BJ (cell line): Measurements from ENCODE around the gene DMD. TPM values are rescaled to one million over a fixed set of nuclear protein-coding genes. Genes with fewer than 3 reads are reported as not detected.

Source experiments
- CTCF ChIA-PET: fragments of 350-600 bp; formaldehyde crosslinking; extraction: SDS; loops from one replicate; lab custom pipeline; 2021; ENCODE audit warnings: antibody characterized with exemption, inconsistent platforms; lab: Yijun Ruan, JAX
- POLR2A ChIA-PET: fragments of 300-600 bp; sonication (Branson Sonifier 250); formaldehyde crosslinking; extraction: SDS; loops from one replicate; lab custom pipeline; 2021; ENCODE audit warnings: antibody characterized with exemption; lab: Charles Lee
- DNase-seq: peaks from one replicate; pipeline ENCODE4 v3.0.0-alpha.2; 2011; ENCODE audit warnings: low read depth
- H3K27me3 ChIP-seq: 2 replicates; pipeline ENCODE4 v1.6.0; 2011; ENCODE audit warnings: low read length; ENCODE audit not compliant: control insufficient read depth, insufficient read depth
- H3K36me3 ChIP-seq: 2 replicates; pipeline ENCODE4 v1.5.1; 2011; ENCODE audit warnings: low read length; ENCODE audit not compliant: control insufficient read depth, insufficient read depth
- H3K4me3 ChIP-seq: 2 replicates; pipeline ENCODE4 v1.5.1; 2011; ENCODE audit warnings: low read depth, mild to moderate bottlenecking, control low read depth, low read length
- CTCF ChIP-seq: IDR thresholded peaks from 2 replicates; pipeline ENCODE4 v1.5.1; 2011; ENCODE audit warnings: low read depth, mild to moderate bottlenecking, control low read depth, inconsistent platforms, low read length, moderate library complexity; ENCODE audit not compliant: insufficient read depth
- polyA plus RNA-seq: library from polyadenylated mRNA; depleted of rRNA; stranded (reverse); fragments of >200 nt; gene quantifications from 2 replicates; pipeline ENCODE4 v1.2.3, GENCODE V29; 2011

Gene DMD
- polyA plus RNA-seq, 1 experiment, result 12.5 TPM

DNA sequence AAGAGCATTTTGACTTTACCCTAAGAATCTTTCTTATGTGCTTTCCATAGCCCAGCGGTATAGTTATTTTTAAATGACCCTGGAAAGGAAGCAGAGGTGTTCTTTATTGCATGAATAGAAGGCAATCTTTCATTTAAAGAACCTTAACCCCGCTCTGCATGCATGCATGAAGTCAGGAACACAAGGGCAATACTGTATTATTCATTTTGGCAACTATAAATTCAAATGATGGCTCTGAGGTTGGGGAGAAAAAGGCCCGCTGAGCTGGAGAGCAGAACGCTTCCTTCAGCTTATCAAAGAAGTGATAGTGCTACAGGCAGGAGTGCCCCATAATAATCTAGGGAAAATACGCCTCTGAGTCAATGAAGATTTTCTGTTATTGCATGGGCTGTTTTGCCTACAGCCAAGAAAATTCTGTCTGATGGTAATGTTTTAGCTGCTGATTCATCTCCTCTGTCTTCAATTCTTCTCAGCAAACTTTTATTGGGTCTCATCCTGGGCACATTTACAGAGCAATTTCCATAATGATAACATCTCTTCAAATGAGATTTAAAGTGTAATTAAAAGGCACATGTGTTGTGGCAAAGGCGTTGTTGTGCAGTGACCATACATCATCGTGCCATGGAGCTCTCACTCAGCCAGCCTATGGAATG lies 1687.3 kb downstream of the DMD start:
- H3K27me3 ChIP-seq, result no peaks in the 10 kb centered on the region
- no peak for TF ChIP-seq CTCF
- H3K36me3 ChIP-seq, result no peaks in the 10 kb centered on the region
- DNase-seq, result no peak
- CTCF ChIA-PET, result interaction anchor here (1.0 kb wide), 1 partner anchor 72 kb away, joined by 3 read pairs; no protein-coding TSS in a partner anchor
- H3K4me3 ChIP-seq, result no peak overlapping the region
- POLR2A ChIA-PET, result no interaction called here

DNA sequence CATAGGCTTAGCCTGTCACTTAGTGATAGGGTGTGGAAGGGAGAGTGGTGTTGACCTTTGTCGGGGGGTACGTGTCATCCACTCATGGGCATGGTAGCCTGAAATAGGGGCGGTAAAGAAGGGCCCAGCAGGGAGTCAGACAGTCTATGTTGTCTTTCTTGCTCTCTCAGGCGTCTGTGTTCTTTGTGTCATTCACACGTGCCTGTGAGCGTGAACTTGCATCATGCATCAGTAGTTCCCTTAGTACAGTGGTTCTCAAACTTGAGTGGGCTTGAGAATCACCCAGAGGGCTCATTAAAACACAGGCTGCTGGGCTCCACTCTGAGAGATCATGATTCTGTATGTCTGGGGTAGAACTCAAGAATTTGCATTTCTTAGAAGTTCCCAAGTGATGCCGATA lies 1688.6 kb downstream of the DMD start:
- DNase-seq, result no peak
- ChIA-PET POLR2A (no interaction called here), CTCF (no interaction called here)
- no peaks in the 10 kb centered on the region for H3K36me3 ChIP-seq
- no peaks in the 10 kb centered on the region for H3K27me3 ChIP-seq
- H3K4me3 ChIP-seq, result no peak overlapping the region
- TF ChIP-seq CTCF, result no peak

DNA sequence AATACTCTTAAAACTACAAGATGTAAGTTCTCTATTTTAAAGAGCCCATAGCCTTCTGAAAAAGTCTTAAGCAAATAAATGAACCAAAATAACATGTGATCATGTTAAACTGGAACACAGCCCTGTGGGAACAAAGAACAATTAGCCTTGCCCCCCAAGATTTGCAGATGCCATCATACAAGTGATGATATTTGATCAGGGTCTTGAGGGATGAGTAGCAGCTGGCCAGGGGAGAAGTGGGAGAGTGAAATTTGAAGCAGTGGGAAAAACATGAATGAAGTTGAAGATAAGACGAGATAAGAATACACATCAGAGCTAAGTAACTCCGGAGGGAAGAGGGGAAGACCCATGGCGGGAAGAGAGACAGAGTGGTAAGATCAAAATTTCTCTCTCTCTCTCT lies 1689.4 kb downstream of the DMD start:
- no peaks in the 10 kb centered on the region for H3K27me3 ChIP-seq
- TF ChIP-seq CTCF, result no peak
- H3K36me3 ChIP-seq, result no peaks in the 10 kb centered on the region
- no peak for DNase-seq
- POLR2A ChIA-PET, result no interaction called here
- CTCF ChIA-PET, result no interaction called here
- H3K4me3 ChIP-seq, result no peak overlapping the region

- CTCF ChIA-PET, result no interaction called here
- Histone ChIP-seq H3K4me3 (no peak overlapping the region), H3K36me3 (no peaks in the 10 kb centered on the region), H3K27me3 (no peaks in the 10 kb centered on the region)
- DNase-seq, result no peak
- TF ChIP-seq CTCF, result no peak
- POLR2A ChIA-PET, result no interaction called here
Observed at GRCh38 chrX:31516527-31516926, 1694.8 kb downstream of the DMD start.

- POLR2A ChIA-PET, result no interaction called here
- Histone ChIP-seq H3K27me3 (no peaks in the 10 kb centered on the region), H3K36me3 (no peaks in the 10 kb centered on the region), H3K4me3 (no peak overlapping the region)
- CTCF ChIA-PET, result no interaction called here
- no peak for DNase-seq
- TF ChIP-seq CTCF, result no peak
Observed at GRCh38 chrX:31508338-31508737, 1703.0 kb downstream of the DMD start.
